Dedifferentiated amniotic fluid mesenchymal stem cell (primary cell): Measurements from ENCODE around the gene ARMH4.

Experiments
- DNase-seq: peaks from one replicate; pipeline ENCODE4 v3.0.0-alpha.2; 2016; ENCODE audit errors: extremely low spot score

The ARMH4 gene, protein sequence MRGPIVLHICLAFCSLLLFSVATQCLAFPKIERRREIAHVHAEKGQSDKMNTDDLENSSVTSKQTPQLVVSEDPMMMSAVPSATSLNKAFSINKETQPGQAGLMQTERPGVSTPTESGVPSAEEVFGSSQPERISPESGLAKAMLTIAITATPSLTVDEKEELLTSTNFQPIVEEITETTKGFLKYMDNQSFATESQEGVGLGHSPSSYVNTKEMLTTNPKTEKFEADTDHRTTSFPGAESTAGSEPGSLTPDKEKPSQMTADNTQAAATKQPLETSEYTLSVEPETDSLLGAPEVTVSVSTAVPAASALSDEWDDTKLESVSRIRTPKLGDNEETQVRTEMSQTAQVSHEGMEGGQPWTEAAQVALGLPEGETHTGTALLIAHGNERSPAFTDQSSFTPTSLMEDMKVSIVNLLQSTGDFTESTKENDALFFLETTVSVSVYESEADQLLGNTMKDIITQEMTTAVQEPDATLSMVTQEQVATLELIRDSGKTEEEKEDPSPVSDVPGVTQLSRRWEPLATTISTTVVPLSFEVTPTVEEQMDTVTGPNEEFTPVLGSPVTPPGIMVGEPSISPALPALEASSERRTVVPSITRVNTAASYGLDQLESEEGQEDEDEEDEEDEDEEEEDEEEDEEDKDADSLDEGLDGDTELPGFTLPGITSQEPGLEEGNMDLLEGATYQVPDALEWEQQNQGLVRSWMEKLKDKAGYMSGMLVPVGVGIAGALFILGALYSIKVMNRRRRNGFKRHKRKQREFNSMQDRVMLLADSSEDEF

DNA sequence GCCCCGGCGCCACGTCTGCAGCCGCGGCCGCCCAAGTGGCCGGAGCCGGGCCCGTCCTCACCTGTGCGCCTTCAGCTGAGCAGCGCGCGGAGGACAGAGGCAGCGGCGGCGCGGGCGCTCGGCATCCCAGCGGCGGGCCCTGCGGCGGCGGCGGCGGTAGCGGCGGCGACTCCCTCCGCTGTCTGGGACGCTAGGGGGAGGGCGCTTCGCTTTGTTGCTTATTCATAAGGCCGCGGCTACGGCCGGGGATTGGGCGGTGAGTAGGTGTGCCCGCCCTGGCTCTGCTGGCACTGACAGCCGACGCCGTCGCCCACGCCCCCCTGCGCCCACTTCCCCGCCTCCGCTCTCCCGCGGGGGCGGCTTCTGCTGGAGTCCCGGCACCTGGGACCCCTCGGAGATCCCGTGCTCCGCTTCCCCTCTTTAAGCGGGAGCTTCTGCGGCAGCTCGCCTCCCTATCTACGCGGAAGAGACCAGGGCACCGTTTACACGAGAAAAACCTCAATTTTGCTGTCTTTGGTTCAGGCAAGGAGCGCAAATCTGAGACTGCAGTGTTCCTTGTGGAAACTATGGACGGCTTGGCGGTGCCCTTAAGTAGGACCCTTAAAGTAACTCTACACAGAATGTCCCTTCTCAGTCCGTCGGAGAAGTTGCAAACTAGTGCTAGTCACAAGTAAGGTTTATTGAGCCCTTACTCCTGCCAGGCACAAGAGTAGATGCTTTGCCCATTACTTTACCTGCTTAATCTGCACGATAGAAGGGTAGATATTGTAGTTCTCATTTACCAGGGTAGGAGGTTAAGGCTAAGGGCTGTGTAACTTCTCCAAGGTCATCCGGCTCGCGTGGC is at the start of gene ARMH4:
Gene ARMH4 (minus strand): TSS at position 200 of the 844 bp plus-strand sequence. CDS start 12,855 bp downstream, outside the sequence.
- peak; percentile 71 for DNase-seq

DNA sequence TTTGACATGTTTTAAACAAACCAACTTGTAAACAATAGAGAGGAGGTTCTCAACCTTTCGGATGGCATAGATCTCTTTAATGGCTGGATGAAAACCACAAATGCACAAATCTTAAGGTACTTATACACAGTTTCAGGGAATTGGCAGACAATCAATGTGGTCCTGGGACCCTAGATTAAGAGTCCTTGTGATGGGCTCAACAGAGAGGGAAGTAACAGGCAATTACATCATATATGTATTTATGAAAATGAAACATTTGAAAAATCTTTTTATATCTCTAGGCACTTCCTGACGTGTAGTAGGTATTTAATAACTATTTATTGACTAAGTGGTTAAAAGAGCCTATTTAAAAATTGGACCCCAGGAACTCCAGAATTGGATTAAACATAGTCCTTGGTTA is 48.8 kb upstream of the ARMH4 start:
- no peak for DNase-seq

DNA sequence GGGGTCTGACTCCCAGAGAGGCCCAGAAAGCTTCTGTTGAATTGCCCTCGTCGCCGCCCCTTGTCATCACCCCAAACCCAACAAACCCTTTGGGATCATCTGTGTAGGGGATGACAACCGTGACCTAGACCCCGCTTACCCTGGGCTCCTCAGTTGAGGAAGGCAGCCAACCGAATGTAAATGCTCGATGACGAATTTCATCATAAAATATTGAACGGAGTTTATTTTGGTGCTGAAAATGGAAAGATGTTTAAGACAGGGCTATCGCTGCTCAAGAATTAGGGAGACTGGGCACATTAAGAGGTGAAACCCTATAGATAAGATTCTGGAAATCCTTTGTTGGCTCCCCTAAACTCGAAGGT is 48.4 kb upstream of the ARMH4 start:
- DNase-seq = no peak

DNA sequence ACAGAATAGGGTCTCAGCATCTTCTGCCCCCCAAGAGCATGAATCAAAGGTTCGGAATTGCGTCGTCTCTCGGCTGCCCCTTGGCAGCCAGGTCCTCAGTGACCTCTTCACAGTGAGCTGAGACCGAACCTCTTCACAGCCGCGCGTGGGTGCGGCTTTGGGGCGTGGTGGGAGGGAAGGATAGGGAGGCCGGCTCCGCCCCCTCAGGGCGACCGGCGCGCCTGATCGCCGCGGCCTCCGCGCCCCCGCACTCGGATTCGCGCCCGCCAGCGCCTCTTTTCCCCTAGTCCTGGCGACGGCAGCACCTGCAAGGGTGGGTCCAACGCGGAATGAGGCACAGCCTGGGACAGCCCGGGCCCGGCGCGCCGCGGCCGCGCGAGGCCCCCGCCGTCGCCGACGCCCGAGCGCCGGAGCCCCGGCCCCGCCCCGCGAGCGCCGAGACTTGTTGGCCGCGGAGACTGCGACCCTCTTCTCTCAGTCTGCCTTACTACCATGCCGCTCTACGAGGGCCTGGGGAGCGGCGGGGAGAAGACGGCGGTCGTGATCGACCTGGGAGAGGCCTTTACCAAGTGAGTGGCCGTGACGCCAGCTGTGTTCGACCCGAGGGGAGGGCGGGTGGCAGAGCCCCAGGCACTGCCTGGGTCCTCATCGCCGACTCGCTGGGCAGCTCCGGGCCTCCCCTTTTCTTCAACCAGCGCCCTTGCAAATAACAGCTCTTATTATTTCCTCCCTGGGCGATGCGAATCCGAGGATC is 47.9 kb upstream of the ARMH4 start, which contains the start of gene ACTR10:
Gene ACTR10 (plus strand): TSS at position 424 of the 754 bp plus-strand sequence. CDS start 69 bp downstream, at position 493.
- DNase-seq = peak; percentile 51

DNA sequence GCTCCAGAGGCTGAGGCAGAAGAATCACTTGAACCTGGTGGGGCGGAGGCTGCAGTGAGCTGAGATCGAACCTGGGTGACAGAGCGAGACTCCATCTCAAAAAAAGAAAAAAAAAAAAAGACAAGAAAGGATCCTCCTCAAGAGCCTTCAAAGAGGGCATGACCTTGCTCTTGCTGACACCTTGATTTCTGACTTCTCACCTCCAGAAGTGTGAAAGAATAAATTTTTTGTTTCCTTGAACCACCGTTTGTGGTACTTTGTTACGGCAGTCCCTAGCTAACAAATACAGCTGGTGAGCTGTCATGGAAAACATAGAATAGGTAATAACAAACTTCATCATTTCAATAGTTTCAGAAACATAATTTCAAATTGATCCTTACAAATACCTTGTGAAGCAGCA is 46.1 kb upstream of the ARMH4 start:
- DNase-seq = no peak

DNA sequence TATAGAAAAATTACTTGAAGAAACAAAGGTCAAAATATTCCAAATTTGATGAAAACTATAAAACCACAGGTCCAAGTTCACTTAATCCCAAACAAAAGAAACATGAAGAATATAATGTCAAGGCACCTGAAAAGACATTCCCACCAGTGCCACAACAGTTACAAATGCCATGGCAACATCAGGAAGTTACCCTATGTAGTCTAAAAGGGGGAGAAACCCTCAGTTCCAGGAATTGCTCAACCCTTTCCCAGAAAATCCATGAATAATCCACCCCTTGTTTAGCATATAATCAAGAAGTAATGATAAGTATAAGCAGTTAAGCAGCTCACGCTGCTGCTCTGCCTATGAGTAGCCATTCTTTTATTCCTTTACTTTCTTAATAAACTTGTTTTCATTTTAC is 44.2 kb upstream of the ARMH4 start:
- no peak for DNase-seq

DNA sequence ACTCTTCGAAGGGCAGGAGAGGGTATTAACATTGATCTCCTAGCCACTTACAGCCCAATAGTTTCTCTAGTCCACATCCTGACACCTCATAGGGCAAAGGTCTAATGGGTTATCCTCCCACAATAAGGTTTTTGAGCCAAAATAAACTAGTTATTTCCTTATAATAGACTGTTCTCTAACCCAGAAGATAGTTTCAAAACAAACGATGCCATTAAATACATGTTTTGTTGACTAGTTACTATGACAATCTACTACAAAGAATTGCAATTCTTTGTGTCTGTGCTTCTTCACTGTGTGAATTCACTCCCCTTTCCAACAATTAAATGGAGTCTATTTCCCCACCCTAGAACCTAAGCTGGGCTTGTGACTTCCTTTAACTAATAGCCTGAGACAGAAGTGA is 41.5 kb upstream of the ARMH4 start:
- DNase-seq = no peak

DNA sequence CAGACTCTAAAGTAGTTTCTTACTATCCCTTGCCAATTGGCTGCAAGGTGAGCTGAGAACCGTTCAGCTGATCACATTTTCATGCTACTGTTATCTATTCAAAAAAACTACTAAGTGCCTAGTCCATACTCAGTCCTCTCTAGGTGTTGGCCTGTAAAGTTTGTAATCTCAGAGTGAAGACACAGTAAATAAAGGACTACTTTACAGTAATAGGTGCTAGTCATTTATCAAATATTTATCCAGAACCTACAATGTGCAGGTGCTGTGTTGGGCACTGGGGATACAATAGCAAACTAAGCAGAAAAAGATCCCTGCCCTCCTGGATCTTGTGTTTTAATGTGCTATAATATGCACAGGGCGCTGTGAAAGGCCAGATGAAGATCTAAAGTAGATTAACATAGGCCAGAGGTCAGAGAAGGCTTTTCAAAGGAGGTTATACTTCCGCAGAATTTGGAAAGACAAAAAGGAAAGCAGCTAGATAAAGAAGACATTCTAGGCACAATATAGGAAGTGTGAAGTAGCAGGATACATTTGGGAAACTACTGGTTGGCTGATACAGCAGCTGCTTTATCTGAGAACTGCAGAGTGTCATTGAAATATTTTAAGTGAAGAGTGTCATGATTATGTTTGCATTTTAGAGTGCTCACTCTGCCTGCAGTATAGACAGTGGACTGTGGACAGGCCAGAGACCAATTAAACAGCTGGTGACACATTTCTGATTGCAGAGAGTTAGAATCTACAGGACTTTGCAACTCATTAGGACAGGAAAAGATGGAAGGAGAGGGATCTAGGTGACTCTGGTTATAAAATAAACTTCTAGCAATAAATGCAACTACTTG is 40.0 kb upstream of the ARMH4 start:
- DNase-seq = no peak

DNA sequence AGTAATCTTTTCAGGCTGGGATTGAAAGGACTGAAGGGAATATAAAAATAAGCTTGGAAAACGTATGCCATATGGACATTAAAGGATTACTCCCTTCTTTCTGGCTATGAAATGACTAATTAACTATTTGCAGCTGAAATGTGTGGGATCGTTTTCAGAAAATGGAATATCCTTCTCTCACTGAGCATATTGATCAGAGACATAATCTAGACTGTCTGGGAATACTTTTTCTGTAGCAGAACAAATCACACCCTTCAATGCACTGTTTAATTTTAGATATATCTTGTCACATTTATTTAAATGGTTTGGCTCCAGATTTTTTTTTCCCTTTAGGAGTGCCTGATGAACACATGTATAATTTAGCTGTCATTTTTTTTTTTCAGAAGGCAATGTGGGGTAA is 37.2 kb upstream of the ARMH4 start:
- DNase-seq = no peak

DNA sequence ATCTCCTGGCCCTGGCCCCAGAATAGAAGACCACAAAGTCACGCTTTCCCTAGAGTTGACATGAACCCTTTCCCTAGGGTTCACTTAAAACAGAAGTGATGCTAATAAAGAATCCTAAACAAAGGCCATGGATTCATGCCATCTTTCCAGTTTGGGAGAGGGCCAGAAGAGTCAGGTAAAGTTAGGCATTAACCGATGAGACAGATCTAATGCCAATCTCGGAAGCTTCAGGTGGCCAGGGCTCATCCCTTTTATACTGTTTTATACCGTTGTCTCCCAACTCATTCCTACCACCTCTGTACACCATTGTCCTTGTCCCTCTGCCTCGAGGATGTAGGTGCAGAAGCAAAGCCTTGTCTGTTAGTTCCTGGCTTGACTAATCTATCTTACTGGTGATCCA is 25.1 kb upstream of the ARMH4 start:
- DNase-seq = no peak

DNA sequence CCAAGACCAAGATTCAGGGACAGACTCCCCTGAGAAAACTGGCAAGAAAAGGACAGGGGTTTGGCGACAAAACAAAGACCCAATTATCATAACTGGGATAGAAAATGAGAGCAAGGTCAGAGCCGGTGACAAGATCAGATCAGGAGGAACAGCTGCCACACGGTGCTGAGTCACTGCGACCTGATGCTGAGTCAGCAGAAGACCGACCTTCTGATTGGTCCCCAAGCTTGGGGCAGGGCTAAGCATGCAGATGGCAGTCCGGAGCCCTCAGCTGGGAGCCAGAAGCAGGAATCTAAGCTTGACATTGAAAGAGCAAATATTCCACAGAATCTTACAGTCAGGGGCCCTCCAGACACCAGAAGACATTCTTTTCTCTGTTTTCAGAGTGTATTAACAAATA is 19.1 kb upstream of the ARMH4 start:
- DNase-seq = peak; percentile 63

DNA sequence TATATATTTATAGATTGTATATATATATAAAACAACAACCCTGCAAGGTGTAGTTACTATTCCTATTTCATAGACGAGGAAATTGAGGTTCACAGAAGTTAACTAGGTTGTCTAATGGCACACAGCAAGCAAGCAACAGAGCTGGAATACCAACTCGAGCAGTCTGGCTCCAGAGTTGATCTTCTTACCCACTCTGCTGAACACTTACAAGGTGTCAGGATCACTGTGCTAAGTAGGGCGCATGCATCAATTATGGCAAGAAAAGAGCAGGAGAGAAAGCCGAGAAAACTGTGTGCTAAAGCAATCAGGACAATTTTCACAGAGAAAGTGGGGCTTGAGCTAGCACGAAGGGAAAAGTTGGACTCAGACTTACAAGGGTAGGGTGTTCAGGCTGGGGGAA is 15.9 kb upstream of the ARMH4 start:
- no peak for DNase-seq

DNA sequence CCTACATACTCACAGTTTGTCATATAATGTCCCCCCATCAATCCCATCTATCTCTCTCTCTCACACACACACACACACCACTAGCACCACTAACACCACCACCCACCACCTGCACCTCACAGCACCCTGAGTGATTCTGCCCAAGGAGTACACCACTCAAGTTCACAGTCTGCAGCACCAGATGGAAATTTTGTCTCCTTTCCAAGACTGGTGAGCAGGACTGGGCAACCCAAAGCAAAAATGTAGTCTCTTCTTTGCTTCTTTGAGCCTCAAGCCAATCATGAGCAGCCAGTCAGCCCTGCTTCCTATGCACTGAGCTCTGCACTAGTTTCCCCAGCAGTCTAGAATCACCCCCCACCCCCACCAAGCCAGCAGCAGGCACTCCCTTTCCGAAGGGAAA is 15.0 kb upstream of the ARMH4 start:
- DNase-seq = no peak

DNA sequence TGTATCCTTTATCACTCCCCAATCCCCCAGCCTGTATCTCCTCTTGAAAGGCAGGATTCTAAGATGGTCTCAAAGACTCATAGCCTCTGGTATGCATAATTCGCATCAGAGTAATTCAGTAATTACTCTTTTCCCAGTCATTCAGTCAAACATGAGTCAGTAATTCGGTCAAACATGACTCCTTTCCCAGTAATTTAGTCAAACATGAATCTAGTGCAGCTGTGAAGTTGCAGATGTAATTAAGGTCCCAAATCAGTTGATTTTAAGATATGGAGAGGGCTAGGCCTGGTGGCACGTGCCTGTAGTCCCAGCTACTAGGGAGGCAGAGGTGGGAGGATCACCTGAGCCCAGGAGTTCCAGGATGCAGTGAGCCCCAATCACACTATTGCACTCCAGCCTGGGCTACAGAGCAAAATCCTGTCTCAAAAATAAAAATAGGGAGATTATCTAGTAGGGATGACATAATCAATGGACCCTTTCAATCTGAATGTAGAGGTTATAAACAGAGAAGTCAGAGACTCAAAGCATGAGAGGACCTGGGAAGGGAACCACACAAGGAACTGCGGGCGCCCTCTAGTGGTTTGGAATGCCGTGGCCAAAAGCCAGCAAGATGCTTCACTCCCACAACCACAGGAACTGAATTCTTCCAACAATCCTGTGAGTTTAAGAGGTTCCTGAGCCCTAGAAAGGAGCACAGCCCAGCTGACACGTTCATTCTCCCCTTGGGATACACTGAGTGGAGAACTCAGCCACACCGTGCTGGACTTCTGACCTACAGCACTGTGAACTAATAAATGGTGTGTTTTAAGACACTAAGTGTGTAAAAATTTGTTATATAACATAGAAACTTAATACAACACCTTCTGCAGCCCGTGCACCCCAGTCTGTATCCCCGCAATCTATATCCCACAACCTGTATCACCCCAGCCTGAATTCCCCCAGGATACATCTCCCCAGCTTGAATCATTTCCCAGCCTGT is 14.3 kb upstream of the ARMH4 start:
- peak; percentile 87 for DNase-seq

DNA sequence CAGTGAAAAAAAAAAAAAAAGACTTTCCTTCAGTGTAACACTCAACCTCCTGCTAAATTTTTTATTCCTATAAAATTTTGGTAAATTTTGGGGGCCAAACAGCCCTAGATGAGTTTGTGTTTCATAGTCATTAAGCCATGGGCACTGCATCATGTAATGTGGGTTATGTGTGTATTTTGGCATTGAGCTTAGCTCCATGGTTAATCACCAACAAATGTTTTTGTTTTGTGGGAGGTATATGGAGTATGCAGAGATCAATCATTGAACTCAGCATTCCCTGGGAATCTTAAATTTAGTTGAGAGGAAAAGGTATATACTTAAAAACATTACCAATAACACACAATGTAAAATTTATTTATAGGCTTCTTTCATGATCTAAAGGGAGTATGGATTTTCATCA is 8.5 kb upstream of the ARMH4 start:
- no peak for DNase-seq

DNA sequence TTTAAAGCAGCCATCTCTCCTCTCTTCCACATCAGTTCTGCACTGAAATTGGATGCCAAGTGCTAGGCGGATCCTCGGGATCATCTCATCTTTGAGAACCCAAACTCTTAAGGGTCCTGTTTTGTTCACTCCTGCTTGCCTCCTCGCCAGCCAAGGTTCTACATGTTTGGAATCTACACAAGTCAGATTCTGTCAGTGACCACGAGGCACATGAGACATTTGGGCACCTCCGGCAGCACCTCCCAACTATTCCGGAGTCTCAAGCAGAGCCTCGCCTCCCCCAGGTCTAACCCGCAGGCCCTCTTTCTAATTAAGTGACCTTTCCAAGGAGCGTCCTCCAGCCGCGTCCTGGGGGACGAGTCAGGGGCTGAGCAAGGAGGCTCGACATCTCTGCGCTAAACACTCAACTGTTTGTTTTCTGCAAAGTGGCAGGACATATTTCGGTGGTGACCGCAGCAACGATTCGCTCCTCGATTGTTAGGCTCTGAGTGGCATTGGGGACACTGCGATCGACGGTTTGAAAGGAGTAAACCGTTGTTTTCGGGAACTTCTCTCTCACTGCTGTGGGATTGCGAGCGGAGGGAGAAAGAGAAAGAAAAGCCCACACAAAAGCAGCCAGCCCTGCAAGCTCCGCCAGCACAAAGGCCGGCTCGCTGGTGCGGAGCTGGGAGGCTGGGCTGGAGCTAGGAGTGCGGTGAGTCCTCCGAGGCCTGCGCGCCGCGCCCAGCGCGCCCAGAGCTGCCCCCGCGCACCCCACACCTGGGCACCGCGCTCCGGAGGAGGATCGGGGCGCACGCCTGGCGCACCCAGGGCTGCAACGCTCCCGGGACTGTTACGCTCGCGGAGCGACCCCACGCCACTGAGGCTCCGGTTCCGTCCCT is 640 bp downstream of the ARMH4 start:
- peak; percentile 34 for DNase-seq

DNA sequence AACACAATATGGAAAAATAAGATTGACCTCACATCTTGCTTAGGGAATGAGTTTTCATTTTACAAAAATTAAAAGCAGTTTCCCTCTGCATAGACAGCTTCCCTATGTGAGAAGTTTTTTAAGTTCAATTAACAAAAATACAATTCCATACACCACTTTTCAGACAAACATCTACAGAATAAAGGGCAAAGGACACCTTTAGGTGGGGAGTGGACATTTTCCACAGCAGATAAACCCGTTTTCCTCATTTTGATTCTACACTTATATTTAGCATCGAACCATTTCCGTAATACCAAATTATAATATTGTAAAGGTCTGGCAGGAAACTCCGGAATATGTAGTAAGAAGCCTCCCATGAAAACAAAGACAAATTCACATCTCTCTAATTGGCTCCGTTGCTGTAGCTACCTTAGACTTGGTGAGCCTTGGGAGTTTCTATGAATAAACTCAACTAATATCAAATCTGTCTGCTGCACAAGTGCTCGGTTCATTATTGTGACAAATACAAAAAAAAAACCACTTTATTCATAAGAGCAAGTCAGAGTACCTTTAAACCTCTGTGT is 1.7 kb downstream of the ARMH4 start:
- no peak for DNase-seq

DNA sequence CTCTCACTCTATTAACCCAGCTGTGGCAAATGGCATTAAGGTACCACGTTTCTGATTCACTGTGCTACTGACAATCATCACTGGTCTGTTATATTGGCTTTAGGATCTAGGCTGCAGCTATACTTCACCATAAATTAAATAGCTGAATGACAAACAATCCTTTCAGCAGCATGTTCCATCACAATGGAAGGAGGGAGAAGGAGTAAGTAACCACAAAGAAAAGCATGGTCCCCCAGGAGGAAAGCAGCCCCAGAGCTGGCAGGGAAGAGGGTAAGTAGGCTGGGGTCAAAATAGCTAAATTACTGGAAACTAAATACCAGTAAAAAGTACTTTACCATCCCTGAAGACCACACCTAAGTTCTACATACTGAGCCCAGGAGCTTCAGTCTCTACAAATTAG is 2.8 kb downstream of the ARMH4 start:
- DNase-seq = no peak
